Activated T-cell treated with anti-CD3 and anti-CD28 coated beads, Interleukin-2, amount 50 U/mL, for 48 hours (primary cell): ENCODE results near the gene CHCT1.
"Not testable (repeated sequence)": the region's sequence is repeated elsewhere in the genome, so short reads cannot be mapped to it uniquely, and the experiment has no call there.

Experiments
- DNase-seq, 2 experiments: peaks; one replicate each; pipeline ENCODE4 v3.0.0-alpha.2; 2020

Gene CHCT1

GRCh38 chr17:60401819-60402218 lies 20.5 kb upstream of the CHCT1 start:
- DNase-seq, result no peak

GRCh38 chr17:60403523-60403810 lies 18.8 kb upstream of the CHCT1 start:
- no peak for DNase-seq

- no peak for DNase-seq
Measured at GRCh38 chr17:60403962-60404361, 18.3 kb upstream of the CHCT1 start.

- DNase-seq, result no peak
Measured at GRCh38 chr17:60406887-60407286, 15.4 kb upstream of the CHCT1 start.

GRCh38 chr17:60410001-60410400 lies 12.3 kb upstream of the CHCT1 start:
- no peak for DNase-seq

- no peak for DNase-seq
Measured at GRCh38 chr17:60412701-60413100, 9.6 kb upstream of the CHCT1 start.

GRCh38 chr17:60415146-60415545 lies 7.1 kb upstream of the CHCT1 start:
- no peak for DNase-seq

GRCh38 chr17:60416368-60416925 lies 5.8 kb upstream of the CHCT1 start:
- no peak for DNase-seq

- DNase-seq, result not testable (repeated sequence)
Measured at GRCh38 chr17:60419003-60419402, 3.3 kb upstream of the CHCT1 start.

- not testable (repeated sequence) for DNase-seq
Measured at GRCh38 chr17:60419875-60420274, 2.4 kb upstream of the CHCT1 start.

GRCh38 chr17:60421273-60422161 lies 772 bp upstream of the CHCT1 start:
- peak; percentile 85 to 87 for DNase-seq

GRCh38 chr17:60423865-60424264 lies 1.6 kb downstream of the CHCT1 start:
- DNase-seq, result no peak

- no peak for DNase-seq
Measured at GRCh38 chr17:60425626-60426025, 3.3 kb downstream of the CHCT1 start.

- DNase-seq, result no peak
Measured at GRCh38 chr17:60426596-60426995, 4.3 kb downstream of the CHCT1 start.

GRCh38 chr17:60428491-60428890 lies 6.2 kb downstream of the CHCT1 start:
- DNase-seq, result not testable (repeated sequence)

- DNase-seq, result not testable (repeated sequence)
Measured at GRCh38 chr17:60430561-60430960, 8.3 kb downstream of the CHCT1 start.

- not testable (repeated sequence) for DNase-seq
Measured at GRCh38 chr17:60433021-60433997, 11.0 kb downstream of the CHCT1 start.

GRCh38 chr17:60435244-60436167 lies 13.2 kb downstream of the CHCT1 start:
- peak; percentile 63 to 66 for DNase-seq

GRCh38 chr17:60436676-60437075 lies 14.4 kb downstream of the CHCT1 start:
- no peak for DNase-seq

- DNase-seq, result no peak
Measured at GRCh38 chr17:60439501-60439900, 17.2 kb downstream of the CHCT1 start.

GRCh38 chr17:60442271-60443173 lies 20.2 kb downstream of the CHCT1 start:
- DNase-seq, result no peak
